Thyroid gland (tissue), 4 donors: ENCODE measurements around the gene NR5A2.

Experiments
- POLR2A ChIP-seq, 2 donors: fragments of 450-650 bp; IDR thresholded peaks; one replicate each; pipeline ENCODE4 v1.6.1; 2017; ENCODE audit warnings: antibody characterized with exemption in 2 of 2, mild to moderate bottlenecking in 2 of 2, moderate library complexity in 1 of 2
- TF ChIP-seq, protein P1 (sequence below), 6 experiments: fragments of 200-600 bp in 3 of 6; fragments of 450-650 bp in 3 of 6; sonication (generic) in 3 of 6; IDR thresholded peaks; one replicate each; pipeline ENCODE4 v1.5.1; 2016 to 2019; ENCODE audit warnings: antibody characterized with exemption in 6 of 6, mild to moderate bottlenecking in 2 of 6, inconsistent platforms in 1 of 6, moderate library complexity in 1 of 6

DNA sequence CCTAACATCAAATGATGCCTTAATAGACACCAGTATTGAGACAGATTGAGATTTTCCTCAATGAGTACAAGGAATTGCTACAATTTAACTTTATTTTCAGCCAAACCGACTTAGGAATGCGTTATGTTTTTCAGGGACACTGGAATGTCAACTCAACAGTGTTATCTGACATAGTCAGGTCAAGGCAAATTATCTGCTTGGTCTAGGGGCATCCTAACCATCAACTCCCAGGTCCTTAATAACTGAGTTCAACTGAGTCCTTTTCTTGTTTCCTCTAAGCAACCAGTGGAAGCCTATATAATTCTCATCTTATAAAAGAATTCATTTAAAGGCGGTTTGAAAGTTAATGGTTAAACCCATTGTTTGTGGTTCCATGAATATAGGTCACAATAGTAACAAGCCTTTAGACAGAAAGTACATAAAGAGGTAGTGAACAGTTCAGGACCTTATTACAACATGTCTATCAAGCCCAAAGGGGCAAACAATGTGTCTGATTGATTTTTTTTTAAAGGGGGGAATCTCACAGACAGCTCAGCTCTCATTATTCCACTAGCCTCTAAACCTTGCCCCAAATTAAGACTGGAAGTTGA lies 32.3 kb upstream of the NR5A2 start:
- TF ChIP-seq, protein P1, sequence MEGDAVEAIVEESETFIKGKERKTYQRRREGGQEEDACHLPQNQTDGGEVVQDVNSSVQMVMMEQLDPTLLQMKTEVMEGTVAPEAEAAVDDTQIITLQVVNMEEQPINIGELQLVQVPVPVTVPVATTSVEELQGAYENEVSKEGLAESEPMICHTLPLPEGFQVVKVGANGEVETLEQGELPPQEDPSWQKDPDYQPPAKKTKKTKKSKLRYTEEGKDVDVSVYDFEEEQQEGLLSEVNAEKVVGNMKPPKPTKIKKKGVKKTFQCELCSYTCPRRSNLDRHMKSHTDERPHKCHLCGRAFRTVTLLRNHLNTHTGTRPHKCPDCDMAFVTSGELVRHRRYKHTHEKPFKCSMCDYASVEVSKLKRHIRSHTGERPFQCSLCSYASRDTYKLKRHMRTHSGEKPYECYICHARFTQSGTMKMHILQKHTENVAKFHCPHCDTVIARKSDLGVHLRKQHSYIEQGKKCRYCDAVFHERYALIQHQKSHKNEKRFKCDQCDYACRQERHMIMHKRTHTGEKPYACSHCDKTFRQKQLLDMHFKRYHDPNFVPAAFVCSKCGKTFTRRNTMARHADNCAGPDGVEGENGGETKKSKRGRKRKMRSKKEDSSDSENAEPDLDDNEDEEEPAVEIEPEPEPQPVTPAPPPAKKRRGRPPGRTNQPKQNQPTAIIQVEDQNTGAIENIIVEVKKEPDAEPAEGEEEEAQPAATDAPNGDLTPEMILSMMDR (IDR thresholded peaks at IDR 0.05) = no peak
- TF ChIP-seq POLR2A (IDR thresholded peaks at IDR 0.05) = no peak
